NK-92 (cell line): ENCODE data around the gene ZNF608.

Experiments
- DNase-seq: peaks from one replicate; lab custom pipeline; 2025; ENCODE audit not compliant: unreplicated experiment; lab: John Stamatoyannopoulos, UW

The ZNF608 gene

DNA sequence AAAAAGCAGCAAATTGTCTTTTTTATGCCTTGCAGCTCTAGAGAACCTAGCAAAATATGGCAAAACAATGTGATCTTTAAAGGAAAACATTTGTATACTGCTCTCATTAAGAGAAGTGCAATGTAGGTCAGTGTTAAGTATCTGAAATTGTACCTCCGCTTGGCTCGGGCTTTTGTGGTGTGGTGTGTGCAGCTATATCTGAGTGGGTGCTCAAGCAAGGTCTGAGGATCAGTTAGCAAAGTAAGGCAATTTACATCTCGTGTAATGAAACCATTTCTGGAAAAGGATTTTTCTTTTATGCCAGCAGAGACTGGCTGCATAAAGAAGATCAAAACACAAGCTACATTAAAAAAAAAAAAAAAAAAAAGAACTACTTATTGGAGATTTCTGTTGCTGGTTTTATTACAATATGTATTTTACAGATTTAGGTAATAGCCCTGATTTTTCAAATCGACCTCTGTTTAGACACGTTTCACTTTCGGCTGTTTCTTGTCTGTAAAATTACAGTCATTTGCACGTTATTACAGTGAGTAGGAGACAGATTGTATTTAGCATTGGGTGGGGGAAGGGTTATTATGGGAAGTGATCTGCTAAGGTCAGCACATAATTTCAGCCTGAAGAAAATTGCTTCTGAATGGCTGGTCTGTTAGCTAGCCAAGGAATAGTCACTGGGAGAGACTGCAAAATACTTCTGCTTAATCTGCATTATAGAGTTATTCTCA is 7.9 kb upstream of the ZNF608 start:
- DNase-seq = no peak

DNA sequence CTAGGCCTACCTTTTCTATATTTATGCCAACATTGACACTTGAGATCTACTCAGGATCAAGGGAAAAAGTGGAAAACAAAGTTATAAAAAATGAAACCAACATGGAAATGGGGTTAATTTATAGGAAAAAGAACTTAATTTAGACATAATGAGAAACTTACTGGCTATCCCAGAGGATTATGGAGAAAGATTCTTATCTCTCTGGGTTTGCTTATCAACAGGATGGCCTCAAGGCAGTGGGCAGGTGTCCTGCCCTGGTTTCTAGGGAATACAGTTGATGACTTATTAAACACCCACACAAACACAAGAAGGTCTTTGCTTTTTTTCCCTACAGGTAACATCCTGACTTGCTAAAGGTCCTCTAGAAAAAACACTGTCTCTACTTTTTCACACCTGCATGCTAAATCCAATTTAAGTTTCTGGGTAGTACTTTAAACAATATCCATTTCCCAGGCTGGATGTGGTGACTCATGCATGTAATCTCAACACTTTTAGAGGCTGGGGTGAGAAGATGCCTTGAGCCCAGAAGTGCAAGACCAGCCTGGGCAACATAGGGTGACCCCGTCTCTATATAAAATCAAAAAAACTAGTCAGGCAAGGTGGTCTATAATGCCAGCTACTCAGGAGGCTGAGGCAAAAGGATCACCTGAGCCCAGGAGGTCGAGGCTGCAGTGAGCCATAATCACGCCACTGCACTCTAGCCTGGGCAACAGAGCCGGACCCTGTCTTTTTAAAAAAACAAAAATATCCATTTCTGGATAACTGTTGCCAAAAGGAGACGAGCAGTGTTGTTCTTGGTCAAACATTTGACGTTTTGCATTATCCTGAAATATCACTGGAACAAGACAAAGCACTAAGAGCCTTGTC is 6.6 kb upstream of the ZNF608 start:
- DNase-seq = no peak

DNA sequence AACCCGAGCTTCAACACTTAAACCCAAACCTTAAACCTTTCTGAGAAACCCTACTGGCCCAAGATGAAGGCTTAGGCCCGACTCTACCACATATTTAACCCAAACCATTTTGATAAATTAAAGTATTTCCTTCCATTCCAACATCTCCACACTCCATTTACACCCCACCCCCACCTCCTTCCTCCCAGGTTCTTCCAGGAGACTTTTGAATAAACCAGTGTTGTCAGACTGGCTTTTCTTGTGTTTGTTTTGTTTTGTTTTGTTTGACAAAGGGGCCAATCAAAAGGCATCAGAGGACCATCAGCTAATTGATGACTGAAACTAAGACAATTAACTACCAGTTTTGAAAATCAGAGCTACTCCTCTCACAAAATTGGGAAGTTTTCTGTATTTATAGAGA is 4.6 kb upstream of the ZNF608 start:
- DNase-seq = no peak

DNA sequence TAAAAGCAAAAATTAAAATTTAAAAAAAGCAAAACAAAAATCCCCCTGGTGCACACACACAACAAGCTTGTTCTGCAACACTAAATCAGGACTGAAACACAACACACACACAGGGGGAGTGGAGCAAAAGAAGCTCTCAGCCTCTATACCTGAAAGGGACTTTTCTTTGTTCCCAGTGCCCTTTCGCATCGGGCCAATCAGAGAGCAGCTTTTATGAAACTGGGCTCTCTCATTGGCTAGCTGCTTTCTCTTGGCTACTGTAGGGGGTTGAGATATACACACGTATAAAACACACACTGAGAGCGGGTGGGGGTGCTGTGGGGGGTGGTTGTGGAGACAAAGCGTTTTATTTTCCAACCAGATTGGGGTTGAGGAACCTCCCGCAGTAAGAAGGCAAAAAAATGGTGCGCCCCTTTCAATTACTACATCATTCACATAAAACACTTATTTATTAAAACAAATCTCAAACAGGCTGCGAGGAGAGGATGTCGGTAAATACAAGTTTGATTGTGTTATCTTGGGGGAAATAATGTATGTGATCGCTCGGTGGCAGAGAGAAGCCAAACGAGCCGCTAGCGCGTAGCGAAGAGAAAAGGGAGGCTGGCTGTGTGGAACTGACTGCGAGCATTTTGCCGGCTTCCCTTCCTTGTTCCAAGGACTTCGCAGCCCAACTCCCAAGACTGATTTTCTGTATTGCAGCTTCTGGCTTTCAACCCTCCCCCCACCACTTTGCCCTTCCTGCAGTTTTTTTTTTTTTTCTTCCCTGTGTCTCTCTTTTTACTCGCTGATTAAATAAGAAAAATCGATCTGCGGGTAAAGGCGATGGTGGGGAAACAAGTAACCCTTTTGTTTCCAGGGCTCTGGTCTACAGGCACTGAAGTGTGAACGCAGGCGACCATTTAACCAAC is 2.5 kb upstream of the ZNF608 start:
- DNase-seq = no peak

DNA sequence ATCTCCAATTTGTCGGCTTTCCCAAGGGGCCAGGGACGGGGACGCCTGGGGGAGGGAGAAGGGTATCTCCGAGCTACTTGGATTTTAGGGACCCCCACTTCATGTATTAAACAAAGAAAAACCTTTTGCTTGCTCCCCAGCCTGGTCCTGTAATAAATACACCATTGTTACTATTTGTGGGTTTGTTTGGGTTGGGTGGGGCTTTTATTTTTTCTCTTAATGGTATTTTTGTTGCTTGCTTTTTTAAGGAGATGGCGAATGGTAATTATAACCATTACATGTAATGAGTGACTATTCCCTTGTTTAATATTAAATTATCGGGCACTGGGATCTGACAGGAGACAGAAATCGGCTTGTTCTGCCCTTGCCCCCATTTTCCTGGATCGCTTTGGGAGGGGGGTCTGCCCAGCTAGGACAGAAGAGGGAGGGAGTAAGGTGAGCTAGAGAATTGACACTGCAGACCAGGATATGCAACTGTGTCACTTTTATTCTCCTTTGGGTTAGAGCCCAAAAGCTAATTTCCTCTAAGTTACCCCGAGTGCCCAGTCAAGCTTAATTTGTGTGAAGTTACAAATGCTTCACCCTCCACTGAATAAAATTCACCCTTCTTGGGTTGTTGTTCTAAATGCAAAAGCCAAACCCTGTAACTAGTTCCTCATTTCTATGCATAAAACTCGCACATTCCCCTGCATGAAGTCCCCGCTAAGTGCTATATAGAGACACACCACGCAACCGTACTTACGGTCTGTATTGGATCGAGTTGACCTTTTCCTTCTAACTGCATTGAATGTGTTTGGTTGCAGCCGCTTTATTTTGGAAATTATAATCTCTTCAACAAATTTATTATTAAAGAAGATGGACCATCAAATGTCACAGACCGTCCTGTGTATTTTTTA is 1.6 kb upstream of the ZNF608 start:
- no peak for DNase-seq

DNA sequence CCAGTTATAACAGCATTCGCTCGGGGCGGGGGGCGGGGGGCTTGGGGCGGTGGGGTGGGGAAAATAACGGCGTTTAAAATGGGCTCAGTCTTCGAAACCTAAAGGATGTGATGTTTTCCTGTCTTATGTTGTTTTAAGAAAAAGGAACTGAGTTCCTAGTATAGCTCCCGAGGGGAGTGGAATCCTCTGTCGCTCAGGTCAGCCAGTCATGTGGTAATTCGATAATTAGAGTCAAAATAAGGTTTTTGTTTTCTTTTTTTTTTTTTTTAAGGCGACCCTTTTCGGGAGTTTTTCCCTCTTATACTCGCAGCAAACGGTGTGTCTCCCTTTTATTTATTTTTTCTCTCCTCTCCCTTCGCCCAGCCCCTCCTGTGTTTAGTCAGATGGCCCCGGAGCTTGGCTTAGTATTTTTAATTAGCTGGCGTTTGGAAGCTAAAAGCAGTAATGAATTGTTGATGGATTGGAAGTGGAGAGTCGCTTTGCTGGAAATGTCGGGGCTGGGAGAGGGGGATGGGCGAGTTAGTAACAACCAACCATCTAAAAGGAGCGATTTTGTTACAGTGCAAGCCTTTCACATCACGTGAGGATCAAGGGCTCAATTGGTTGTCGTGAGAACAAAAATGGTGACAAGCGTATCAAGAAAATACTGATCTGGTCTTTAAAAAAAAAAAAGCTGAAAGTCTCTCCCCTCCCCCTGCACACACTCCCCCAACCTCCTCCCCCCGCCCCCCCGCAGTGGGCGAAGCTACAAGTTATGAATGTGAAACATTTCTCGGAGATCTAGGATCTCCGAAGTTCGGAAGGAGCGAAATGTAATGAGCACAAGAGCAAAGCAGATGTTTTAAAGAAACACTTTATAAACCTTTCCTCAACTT is 714 bp upstream of the ZNF608 start:
- DNase-seq = no peak

DNA sequence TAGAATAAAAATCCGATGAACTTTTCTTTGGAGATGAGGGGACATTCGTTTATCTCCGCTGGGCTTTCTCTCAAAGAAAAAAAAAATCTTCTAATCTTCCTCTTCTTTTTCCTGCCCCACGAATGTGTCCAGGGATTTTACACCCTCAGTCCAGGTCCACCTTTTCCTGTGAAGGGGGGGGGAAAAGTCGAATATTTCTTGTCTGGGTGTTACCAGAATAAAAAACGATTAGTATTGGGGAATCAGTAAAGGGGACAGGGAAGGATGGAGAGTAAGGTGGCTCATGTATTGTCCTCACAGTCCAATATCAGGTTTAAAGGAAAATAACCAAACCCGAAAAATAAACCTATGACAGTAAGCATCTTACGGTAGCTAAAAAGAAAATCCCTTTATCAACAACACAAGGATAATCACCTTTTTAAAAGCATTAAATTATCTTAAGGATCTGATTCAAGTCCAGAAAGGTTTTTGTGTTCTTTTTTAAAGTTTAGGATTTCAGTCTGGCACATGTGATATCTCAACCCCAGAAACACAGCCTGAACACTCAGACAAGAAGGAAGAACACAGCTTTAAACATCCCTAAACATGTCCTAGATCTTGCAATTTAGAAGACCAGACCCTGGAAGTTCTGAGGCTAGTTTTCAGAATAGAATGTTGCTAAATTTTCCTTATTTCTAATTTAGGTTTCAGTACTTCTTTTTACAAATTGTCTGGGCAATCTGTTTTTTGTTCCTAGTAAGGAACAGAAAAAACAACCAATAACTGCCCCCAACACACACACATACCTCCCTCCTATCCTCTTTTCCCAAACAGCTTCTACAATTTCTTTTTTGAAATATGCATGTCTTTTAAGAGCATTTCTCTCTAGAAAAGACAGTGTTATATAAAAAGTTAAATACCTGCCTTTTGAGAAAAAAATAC is 1.2 kb downstream of the ZNF608 start:
- no peak for DNase-seq

DNA sequence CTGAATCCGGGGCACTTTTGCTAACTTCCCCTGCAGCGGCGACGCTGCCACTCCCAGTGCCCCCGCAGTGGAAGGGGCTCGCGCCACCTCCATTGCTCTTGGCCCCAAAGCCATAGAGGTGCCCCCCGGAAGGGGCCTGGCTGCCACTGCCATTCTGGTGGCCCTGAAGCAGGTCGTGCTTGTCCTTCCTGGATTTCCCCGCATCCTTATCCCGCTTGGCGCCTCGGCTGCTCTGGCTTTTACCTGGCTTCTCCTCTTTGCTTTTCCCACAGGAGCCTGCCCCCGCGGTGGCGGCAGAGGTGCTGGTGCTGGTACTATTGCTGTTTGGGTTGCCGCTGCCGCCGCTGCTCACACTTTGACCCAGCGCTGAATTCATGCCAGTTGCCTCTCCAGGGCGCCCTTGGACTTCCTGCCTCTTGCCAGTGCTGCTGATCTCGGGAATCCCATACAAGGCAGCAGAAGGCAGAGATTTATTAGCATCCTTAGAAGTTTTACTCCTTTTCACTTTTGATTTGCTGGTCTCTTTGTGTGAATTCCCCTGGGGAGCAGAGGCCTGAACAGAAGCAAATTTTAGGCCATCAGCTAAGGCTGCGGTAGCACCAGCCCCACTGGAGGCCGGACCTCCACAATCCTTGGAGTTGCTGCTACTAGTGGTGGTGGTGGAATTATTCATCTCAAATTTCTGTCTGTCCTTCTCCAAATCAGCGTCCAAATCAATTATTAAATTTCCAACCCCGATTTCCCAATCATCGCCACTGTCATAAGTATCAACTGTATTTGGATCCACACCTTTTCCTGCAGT is 2.1 kb downstream of the ZNF608 start:
- no peak for DNase-seq

DNA sequence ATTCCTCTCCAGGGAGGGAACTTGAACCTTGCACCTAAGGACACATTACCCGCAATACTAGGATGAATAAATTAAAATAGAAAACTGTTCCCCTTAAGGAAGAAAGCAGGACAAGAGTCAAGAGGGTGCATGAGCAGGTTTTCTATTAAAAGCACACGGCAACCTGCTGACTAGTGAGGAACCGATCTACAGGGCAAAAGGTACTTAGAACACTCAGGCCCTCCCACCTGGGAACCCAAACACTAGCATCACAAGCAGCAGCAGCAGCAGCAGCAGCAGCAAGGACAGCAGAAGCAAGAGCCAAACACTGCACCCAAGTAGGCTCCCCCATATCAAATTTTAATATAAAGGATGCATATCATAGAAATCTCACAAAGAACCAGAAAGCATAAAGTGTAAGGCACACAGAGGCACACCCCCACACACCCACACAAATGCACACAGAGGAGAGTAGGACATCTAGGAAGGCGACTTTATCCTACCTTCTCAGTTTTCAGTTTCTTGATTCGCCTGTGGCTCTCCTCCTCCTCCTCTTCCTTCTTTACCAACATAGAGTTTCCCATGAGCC is 2.8 kb downstream of the ZNF608 start:
- DNase-seq = no peak

DNA sequence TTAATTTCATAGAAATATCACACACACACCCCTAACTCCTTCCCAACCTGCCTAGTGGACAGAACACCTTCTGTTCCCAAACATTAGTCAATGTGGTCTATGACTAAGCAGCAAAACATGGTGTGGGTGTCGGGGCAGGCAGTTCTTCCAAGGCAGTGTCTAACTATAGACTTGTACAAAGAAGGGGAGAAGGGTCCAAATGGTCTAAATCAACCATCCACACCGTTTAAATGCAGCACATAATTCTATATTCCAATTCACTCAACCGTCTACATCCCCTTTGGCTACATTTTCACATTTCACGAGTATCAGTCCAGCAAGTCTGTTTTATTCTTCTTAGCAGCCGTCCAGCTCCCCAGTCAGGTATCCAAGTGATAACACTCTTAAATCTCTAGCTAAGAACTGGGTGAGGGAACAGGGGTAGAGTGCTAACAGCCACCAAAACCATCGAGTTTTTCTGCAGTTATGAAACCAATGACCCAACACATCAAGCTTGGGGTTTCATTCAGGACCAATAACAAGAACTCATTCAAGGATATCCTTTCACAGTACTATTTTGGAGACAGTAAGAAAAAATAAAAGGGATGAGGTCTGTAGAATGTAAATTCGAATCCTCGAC is 3.3 kb downstream of the ZNF608 start:
- no peak for DNase-seq

DNA sequence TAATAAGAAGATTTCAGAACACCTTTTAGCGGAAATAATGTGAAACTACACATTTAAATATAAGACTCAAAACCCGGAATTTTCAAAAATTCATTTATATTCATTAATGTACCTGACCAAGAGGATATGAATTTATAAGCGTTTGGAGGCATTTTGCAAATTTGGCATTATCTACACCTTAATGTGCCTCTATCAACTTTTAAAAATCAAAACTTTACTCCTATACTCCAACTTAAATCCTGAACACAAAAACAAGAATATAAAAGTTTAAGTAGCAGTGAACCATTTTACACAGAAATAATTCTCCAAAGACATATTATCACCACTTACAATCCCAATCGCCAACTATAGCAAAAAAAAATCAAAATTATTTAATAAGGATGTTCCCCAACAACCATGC is 3.9 kb downstream of the ZNF608 start:
- DNase-seq = no peak

DNA sequence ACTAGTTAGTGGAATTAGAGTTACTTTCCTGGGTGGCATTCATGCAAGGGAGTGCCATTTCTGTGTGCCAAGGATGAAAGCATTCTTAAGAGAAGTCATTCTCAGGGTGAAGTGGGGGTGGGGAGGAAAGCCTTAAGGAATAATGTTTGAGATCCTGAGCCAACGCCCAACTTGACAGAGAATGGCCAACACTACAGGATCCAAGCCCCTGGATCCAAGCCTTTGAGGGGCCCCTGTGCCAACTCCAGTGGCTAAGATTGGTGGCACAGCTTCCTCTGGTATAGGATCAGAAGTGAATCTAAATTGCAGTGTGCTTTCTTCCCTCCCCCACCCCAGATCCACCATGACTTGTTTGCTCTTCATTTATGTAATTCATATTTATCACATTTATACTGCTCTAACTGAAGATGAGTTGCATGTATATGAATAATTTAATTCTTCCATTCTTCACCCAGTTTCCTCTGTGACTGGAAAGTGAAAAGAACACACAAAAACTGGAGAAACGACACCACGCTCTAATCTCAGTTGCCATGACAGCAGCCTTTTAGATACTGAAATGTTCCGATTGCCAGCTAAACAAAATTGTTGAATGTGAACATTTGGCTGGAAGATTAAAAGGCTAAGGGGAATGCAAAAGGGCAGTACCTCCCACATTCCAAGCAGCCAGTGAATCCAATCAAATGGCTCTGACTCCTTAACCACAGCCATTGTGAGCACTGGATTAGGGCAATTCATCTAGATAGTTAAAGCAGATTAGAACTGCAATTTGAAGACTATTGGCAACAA is 4.5 kb downstream of the ZNF608 start:
- DNase-seq = no peak

DNA sequence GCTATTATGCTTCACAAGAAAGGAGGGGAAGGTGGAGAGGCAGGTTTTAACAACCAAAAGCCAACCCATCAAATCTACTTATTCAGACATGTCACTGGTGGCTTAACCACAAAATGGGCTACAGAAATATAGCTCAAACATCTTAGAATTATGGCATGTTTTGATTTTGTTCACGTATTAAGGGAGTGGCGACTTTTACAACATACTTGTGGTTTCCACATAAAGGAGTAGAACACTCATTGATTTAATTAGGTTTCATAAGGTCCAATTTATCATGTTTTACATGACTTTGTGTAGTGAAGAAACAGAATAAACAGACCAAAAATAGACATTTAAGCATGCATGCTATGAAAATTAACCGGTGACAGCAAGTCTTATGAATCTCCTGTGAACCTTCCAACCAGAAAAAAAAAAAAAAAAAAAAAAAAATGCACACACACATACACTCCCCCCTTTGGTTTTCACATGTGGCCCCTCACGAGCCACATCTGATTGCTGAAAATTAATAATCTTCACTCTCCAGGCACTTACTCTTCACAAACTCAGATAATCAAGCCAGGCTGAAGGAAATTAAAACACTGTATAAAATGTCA is 5.4 kb downstream of the ZNF608 start:
- DNase-seq = no peak

DNA sequence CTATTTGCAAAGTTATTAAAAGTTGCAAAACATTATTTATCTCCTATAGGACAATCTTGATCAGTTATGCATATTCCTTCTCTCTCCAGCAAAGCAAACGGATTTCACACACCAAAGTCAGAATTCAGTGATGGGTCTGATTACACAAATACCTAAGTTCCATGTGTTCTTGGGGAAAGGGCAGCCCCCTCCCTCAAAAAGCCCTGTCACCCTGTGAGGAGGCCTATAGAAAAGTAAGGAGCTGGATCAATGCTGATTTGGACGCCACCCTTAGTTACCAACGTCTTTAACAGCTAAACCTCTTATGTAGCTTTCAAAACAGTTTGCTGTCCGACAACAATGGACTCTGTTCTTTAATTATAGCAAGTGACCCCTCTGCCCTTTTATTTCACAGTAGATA is 6.4 kb downstream of the ZNF608 start:
- no peak for DNase-seq

DNA sequence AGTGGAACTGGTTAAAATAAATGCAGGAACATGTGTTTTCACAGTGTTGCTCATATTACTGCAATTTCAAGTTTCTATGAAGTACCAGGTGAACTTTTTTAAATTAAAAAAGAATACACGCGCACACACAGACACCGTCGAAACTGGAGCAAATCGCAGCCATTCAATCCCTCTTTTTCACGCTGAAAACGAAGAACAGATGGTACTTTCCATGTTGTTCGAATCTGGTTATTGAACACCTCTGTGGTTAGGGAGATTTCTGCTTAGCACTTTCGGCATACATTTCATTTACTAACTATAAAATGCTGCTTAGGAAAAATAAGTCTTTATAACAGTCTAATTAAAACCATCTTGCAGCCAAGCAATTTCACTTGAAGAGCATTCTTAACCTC is 6.8 kb downstream of the ZNF608 start:
- DNase-seq = no peak
